ENCODE measurements around the gene AICDA.
"Not testable (repeated sequence)": the region's sequence is repeated elsewhere in the genome, so short reads cannot be mapped to it uniquely, and the experiment has no call there.

The AICDA gene

DNA sequence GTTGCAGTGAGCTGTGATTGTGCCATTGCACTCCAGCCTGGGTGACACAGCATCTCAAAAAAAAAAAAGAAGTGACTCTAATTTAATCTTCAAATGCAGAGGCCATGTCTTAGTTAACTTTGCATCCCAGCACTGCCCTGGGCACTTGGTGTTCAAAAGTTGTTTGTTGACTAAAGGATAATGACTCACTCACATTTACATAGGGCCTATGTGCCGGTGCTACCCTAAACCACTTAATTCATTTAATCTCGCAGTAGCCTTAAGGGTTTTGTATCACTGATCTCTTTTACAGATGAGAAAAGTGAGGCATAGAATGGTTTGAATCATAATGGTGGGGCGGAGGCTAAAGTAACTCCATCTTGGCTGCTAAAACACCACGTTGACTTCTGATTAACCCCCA, 26.3 kb upstream of the AICDA start:
- Histone ChIP-seq H3K36me3 (ENCODE audit: control insufficient read depth in 5 of 5, insufficient read depth in 5 of 5, low read length in 5 of 5) (peaks cover 0 to 3% (median 0%) of the 10 kb centered on the region in 5 donors), H3K9me3 (ENCODE audit: control insufficient read depth in 5 of 5, low read length in 5 of 5) (no peaks in the 10 kb centered on the region), H3K9ac (ENCODE audit: low read length in 5 of 5) (no peak overlapping the region)

DNA sequence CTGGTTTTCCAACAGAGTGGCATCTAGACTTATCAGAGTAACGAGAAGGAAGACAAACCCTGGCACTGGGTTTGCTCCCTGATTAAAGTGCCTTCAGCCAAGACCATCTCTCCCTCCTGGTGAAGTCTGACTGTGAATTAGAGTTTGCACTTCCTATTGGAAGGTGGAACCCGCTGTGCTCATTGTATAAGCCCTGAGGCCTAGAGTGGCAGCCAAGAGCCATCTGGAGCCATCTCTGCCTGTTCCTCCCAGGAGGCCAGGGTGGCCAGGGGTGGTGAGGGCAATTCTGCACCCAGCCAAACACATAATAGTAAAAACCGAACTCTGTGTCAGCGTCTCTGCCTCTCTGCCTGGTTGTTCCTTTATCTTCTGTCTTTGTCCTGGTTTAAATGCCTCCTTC, 25.0 kb upstream of the AICDA start:
- no peak overlapping the region for H3K9ac ChIP-seq (ENCODE audit: low read length in 5 of 5)
- no peak overlapping the region for H3K27ac ChIP-seq (ENCODE audit: low read depth, low read length)
- no peaks in the 10 kb centered on the region for H3K4me1 ChIP-seq (ENCODE audit: control insufficient read depth in 5 of 5, insufficient read depth in 5 of 5, low read length in 5 of 5)
- H3K27me3 ChIP-seq (ENCODE audit: control insufficient read depth in 5 of 5, insufficient read depth in 4 of 5, low read length in 5 of 5) = no peaks in the 10 kb centered on the region
- peaks cover 0 to 3% (median 0%) of the 10 kb centered on the region in 5 donors for H3K36me3 ChIP-seq (ENCODE audit: control insufficient read depth in 5 of 5, insufficient read depth in 5 of 5, low read length in 5 of 5)
- no peak overlapping the region for H3K4me3 ChIP-seq (ENCODE audit: low read depth in 1 of 5, low read length in 5 of 5)
- H3K9me3 ChIP-seq (ENCODE audit: control insufficient read depth in 5 of 5, low read length in 5 of 5) = no peaks in the 10 kb centered on the region

More for the DNA sequence above, 26.3 kb upstream of the AICDA start:
- H3K4me3 ChIP-seq (ENCODE audit: low read depth in 1 of 5, low read length in 5 of 5) = no peak overlapping the region
- H3K27ac ChIP-seq (ENCODE audit: low read depth, low read length) = no peak overlapping the region
- H3K4me1 ChIP-seq (ENCODE audit: control insufficient read depth in 5 of 5, insufficient read depth in 5 of 5, low read length in 5 of 5) = no peaks in the 10 kb centered on the region
- no peaks in the 10 kb centered on the region for H3K27me3 ChIP-seq (ENCODE audit: control insufficient read depth in 5 of 5, insufficient read depth in 4 of 5, low read length in 5 of 5)

DNA sequence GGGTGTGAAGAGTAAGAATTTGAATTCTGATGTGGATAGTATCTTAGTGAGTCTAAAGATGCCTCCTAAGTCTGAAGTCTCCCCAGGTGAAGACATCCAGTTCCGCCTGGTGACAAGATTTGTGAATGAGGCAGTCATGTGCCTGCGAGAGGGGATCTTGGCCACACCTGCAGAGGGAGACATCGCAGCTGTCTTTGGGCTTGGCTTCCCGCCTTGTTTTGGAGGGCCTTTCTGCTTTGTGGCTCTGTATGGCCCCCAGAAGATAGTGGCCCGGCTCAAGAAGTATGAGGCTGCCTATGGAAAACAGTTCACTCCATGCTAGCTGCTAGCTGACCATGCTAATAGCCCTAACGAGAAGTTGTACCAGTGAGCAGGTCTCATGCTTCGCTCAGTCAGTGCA, 24.6 kb upstream of the AICDA start:
- Histone ChIP-seq H3K9me3 (ENCODE audit: control insufficient read depth in 5 of 5, low read length in 5 of 5) (no peaks in the 10 kb centered on the region), H3K4me1 (ENCODE audit: control insufficient read depth in 5 of 5, insufficient read depth in 5 of 5, low read length in 5 of 5) (no peaks in the 10 kb centered on the region), H3K27me3 (ENCODE audit: control insufficient read depth in 5 of 5, insufficient read depth in 4 of 5, low read length in 5 of 5) (no peaks in the 10 kb centered on the region), H3K27ac (ENCODE audit: low read depth, low read length) (no peak overlapping the region), H3K4me3 (ENCODE audit: low read depth in 1 of 5, low read length in 5 of 5) (no peak overlapping the region), H3K9ac (ENCODE audit: low read length in 5 of 5) (no peak overlapping the region), H3K36me3 (ENCODE audit: control insufficient read depth in 5 of 5, insufficient read depth in 5 of 5, low read length in 5 of 5) (peaks cover 0 to 3% (median 0%) of the 10 kb centered on the region in 5 donors)

DNA sequence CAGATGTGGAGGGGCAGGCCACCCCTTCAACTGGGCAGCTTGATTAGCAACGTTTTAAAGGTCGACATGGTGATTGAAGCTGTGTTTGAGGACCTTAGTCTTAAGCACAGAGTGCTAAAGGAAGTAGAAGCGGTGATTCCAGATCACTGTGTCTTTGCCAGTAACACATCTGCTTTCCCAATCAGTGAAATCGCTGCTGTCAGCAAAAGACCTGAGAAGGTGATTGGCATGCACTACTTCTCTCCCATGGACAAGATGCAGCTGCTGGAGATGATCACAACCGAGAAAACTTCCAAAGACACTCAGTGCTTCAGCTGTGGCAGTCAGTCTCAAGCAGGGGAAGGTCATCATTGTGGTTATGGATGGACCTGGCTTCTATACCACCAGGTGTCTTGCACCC, 23.9 kb upstream of the AICDA start:
- no peaks in the 10 kb centered on the region for H3K4me1 ChIP-seq (ENCODE audit: control insufficient read depth in 5 of 5, insufficient read depth in 5 of 5, low read length in 5 of 5)
- H3K27me3 ChIP-seq (ENCODE audit: control insufficient read depth in 5 of 5, insufficient read depth in 4 of 5, low read length in 5 of 5) = no peaks in the 10 kb centered on the region
- no peak overlapping the region for H3K4me3 ChIP-seq (ENCODE audit: low read depth in 1 of 5, low read length in 5 of 5)
- H3K27ac ChIP-seq (ENCODE audit: low read depth, low read length) = no peak overlapping the region
- no peak overlapping the region for H3K9ac ChIP-seq (ENCODE audit: low read length in 5 of 5)
- no peaks in the 10 kb centered on the region for H3K9me3 ChIP-seq (ENCODE audit: control insufficient read depth in 5 of 5, low read length in 5 of 5)
- peaks cover 0 to 3% (median 0%) of the 10 kb centered on the region in 5 donors for H3K36me3 ChIP-seq (ENCODE audit: control insufficient read depth in 5 of 5, insufficient read depth in 5 of 5, low read length in 5 of 5)

DNA sequence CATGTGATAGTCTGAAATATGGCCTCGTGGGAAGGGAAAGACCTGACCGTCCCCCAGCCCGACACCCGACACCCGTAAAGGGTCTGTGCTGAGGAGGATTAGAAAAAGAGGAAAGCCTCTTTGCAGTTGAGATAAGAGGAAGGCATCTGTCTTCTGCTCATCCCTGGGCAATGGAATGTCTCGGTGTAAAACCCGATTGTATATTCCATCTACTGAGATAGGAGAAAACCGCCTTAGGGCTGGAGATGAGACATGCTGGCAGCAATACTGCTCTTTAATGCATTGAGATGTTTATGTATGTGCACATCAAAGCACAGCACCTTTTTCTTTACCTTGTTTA, 23.3 kb upstream of the AICDA start:
- not testable (repeated sequence) for H3K27ac ChIP-seq (ENCODE audit: low read depth, low read length); H3K4me1 ChIP-seq (ENCODE audit: control insufficient read depth in 5 of 5, insufficient read depth in 5 of 5, low read length in 5 of 5); H3K9ac ChIP-seq (ENCODE audit: low read length in 5 of 5); H3K27me3 ChIP-seq (ENCODE audit: control insufficient read depth in 5 of 5, insufficient read depth in 4 of 5, low read length in 5 of 5); H3K4me3 ChIP-seq (ENCODE audit: low read depth in 1 of 5, low read length in 5 of 5); H3K36me3 ChIP-seq (ENCODE audit: control insufficient read depth in 5 of 5, insufficient read depth in 5 of 5, low read length in 5 of 5); H3K9me3 ChIP-seq (ENCODE audit: control insufficient read depth in 5 of 5, low read length in 5 of 5)

DNA sequence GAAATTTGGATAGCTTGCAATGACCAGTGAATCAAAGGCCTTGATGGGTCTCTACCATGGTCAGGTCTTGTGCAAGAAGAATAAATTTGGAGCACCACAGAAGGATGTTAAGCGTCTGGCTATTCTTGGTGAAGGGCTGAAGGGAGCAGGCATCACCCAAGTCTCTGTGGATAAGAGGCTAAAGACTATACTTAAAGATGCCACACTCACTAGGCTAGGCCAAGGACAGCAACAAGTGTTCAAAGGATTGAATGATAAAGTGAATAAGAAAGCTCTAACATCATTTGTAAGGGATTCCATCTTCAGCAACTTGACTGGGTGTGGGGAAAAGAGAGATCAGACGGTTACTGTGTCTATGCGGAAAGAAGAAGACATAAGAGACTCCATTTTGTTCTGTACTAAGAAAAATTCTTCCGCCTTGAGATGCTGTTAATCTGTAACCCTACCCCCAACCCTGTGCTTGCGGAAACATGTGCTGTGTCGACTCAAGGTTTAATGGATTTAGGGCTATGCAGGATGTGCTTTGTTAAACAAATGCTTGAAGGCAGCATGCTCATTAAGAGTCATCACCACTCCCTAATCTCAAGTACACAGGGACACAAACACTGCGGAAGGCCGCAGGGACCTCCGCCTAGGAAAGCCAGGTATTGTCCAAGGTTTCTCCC, 22.8 kb upstream of the AICDA start:
- not testable (repeated sequence) for H3K9ac ChIP-seq (ENCODE audit: low read length in 5 of 5); H3K27ac ChIP-seq (ENCODE audit: low read depth, low read length); H3K4me1 ChIP-seq (ENCODE audit: control insufficient read depth in 5 of 5, insufficient read depth in 5 of 5, low read length in 5 of 5); H3K9me3 ChIP-seq (ENCODE audit: control insufficient read depth in 5 of 5, low read length in 5 of 5); H3K27me3 ChIP-seq (ENCODE audit: control insufficient read depth in 5 of 5, insufficient read depth in 4 of 5, low read length in 5 of 5); H3K4me3 ChIP-seq (ENCODE audit: low read depth in 1 of 5, low read length in 5 of 5); H3K36me3 ChIP-seq (ENCODE audit: control insufficient read depth in 5 of 5, insufficient read depth in 5 of 5, low read length in 5 of 5)

DNA sequence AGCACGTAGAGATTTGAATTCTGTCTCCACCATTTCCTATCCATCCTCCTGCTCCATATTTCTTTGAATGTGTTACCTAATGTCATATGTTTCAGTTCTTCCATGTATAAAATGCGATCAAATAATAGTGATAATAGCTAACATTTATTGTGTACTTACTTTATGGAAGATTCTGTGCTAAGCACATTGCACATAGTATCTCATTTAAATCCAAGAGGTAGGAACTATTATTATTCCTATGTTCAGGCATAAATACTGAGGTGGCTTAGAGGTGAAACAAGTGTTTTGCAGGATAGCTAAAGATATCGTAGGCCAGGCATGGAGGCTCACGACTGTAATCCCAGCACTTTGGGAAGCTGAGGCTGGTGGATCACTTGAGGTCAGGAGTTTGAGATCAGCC, 17.5 kb upstream of the AICDA start:
- peaks cover 0 to 4% (median 0%) of the 10 kb centered on the region in 5 donors for H3K4me1 ChIP-seq (ENCODE audit: control insufficient read depth in 5 of 5, insufficient read depth in 5 of 5, low read length in 5 of 5)
- no peaks in the 10 kb centered on the region for H3K9me3 ChIP-seq (ENCODE audit: control insufficient read depth in 5 of 5, low read length in 5 of 5)
- no peak overlapping the region for H3K9ac ChIP-seq (ENCODE audit: low read length in 5 of 5)
- no peaks in the 10 kb centered on the region for H3K27me3 ChIP-seq (ENCODE audit: control insufficient read depth in 5 of 5, insufficient read depth in 4 of 5, low read length in 5 of 5)
- no peaks in the 10 kb centered on the region for H3K36me3 ChIP-seq (ENCODE audit: control insufficient read depth in 5 of 5, insufficient read depth in 5 of 5, low read length in 5 of 5)
- no peak overlapping the region for H3K27ac ChIP-seq (ENCODE audit: low read depth, low read length)
- H3K4me3 ChIP-seq (ENCODE audit: low read depth in 1 of 5, low read length in 5 of 5) = no peak overlapping the region

DNA sequence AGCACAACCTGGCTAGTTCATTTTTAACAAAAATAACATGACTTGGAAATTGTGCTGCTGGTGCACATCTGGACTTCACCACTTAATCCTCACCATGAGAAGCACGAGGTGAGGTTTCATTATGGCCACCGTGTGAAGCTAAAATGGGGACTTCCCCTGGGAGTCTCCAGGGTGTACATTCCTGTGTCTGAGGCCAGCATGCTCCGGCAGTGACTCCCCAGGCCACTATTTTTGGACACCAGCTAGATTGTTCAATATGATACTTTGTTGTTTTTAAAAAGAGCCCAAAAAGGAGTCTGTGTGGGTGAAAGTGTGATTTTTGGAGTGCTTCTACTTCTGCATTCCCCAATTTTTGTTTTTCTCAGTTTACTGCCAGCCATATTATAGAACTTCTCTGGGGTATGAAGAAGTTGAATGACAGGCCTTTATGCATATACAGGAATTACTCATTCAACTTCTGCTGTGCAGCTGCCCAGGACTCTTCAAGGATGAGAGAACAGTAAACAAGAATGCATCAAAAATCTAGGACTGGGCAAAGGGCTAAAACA, 16.9 kb upstream of the AICDA start:
- H3K9me3 ChIP-seq (ENCODE audit: control insufficient read depth in 5 of 5, low read length in 5 of 5) = no peaks in the 10 kb centered on the region
- no peak overlapping the region for H3K27ac ChIP-seq (ENCODE audit: low read depth, low read length)
- H3K27me3 ChIP-seq (ENCODE audit: control insufficient read depth in 5 of 5, insufficient read depth in 4 of 5, low read length in 5 of 5) = no peaks in the 10 kb centered on the region
- peaks cover 0 to 4% (median 0%) of the 10 kb centered on the region in 5 donors for H3K4me1 ChIP-seq (ENCODE audit: control insufficient read depth in 5 of 5, insufficient read depth in 5 of 5, low read length in 5 of 5)
- H3K36me3 ChIP-seq (ENCODE audit: control insufficient read depth in 5 of 5, insufficient read depth in 5 of 5, low read length in 5 of 5) = no peaks in the 10 kb centered on the region
- no peak overlapping the region for H3K9ac ChIP-seq (ENCODE audit: low read length in 5 of 5)
- H3K4me3 ChIP-seq (ENCODE audit: low read depth in 1 of 5, low read length in 5 of 5) = no peak overlapping the region

DNA sequence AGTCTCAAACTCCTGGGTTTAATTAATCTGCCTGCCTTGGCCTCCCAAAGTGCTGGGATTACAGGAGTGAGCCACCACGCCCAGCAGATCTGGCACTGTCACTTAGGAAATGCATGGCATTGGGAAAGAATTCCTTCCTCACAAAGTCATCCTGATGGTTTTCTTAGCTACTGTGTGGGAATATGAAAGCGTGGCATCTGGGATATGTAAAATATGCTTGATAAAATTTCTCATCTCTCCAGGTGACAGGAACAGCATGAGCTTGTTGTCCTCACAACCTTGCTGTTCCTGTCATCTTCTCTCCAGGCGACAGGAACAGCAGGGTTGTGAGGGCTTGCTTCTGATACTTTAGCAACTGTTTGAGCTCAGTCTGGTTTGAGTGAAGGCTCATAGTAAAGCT, 16.1 kb upstream of the AICDA start:
- Histone ChIP-seq H3K36me3 (ENCODE audit: control insufficient read depth in 5 of 5, insufficient read depth in 5 of 5, low read length in 5 of 5) (no peaks in the 10 kb centered on the region), H3K27me3 (ENCODE audit: control insufficient read depth in 5 of 5, insufficient read depth in 4 of 5, low read length in 5 of 5) (no peaks in the 10 kb centered on the region), H3K4me3 (ENCODE audit: low read depth in 1 of 5, low read length in 5 of 5) (no peak overlapping the region), H3K9ac (ENCODE audit: low read length in 5 of 5) (no peak overlapping the region), H3K9me3 (ENCODE audit: control insufficient read depth in 5 of 5, low read length in 5 of 5) (no peaks in the 10 kb centered on the region), H3K4me1 (ENCODE audit: control insufficient read depth in 5 of 5, insufficient read depth in 5 of 5, low read length in 5 of 5) (peaks cover 0 to 4% (median 0%) of the 10 kb centered on the region in 5 donors), H3K27ac (ENCODE audit: low read depth, low read length) (no peak overlapping the region)

DNA sequence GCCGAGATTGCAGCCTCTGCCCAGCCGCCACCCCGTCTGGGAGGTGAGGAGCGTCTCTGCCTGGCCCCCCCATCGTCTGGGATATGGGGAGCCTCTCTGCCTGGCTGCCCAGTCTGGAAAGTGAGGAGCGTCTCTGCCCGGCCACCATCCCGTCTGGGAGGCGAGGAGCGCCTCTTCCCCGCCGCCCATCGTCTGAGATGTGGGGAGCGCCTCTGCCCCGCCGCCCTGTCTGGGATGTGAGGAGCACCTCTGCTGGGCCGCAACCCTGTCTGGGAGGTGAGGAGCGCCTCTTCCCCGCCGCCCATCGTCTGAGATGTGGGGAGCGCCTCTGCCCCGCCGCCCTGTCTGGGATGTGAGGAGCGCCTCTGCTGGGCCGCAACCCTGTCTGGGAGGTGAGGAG, 12.1 kb upstream of the AICDA start:
- not testable (repeated sequence) for H3K4me1 ChIP-seq (ENCODE audit: control insufficient read depth in 5 of 5, insufficient read depth in 5 of 5, low read length in 5 of 5); H3K9ac ChIP-seq (ENCODE audit: low read length in 5 of 5); H3K9me3 ChIP-seq (ENCODE audit: control insufficient read depth in 5 of 5, low read length in 5 of 5); H3K27ac ChIP-seq (ENCODE audit: low read depth, low read length); H3K27me3 ChIP-seq (ENCODE audit: control insufficient read depth in 5 of 5, insufficient read depth in 4 of 5, low read length in 5 of 5); H3K4me3 ChIP-seq (ENCODE audit: low read depth in 1 of 5, low read length in 5 of 5); H3K36me3 ChIP-seq (ENCODE audit: control insufficient read depth in 5 of 5, insufficient read depth in 5 of 5, low read length in 5 of 5)

Data from subcutaneous abdominal adipose tissue (tissue), 5 donors.